ENCODE results near the gene ACTL8. TPM values are rescaled to one million over a fixed set of nuclear protein-coding genes. Genes with fewer than 3 reads are reported as not detected.

Gene ACTL8
- polyA plus RNA-seq, 1 experiment: not detected

- no peak for DNase-seq (ENCODE audit: low read depth, low spot score)
- Histone ChIP-seq H3K9me3 (ENCODE audit: control insufficient read depth, insufficient read depth, low read length) (no peaks in the 10 kb centered on the region; the same call in 1 of the 2 replicates), H3K27ac (ENCODE audit: low read depth, low read length) (no peak overlapping the region), H3K27me3 (ENCODE audit: control insufficient read depth, insufficient read depth, low read length) (no peaks in the 10 kb centered on the region), H3K4me3 (ENCODE audit: low read depth, low read length) (no peak overlapping the region)
- ChIA-PET CTCF (no interaction called here), POLR2A (interaction anchor here (1.0 kb wide), 1 partner anchor 9 kb away, joined by 3 read pairs; no protein-coding TSS in a partner anchor)
- TF ChIP-seq CTCF (IDR thresholded peaks at IDR 0.05; ENCODE audit: low read depth, low read length): no peak
These were observed 22.2 kb downstream of the ACTL8 start for GRCh38 chr1:17777330-17777729.

GRCh38 chr1:17777818-17778217, 22.7 kb downstream of the ACTL8 start:
- POLR2A ChIA-PET: interaction anchor here (0.7 to 1.0 kb wide), 2 partner anchors 9 to 431 kb away, joined by 3 read pairs; no protein-coding TSS in a partner anchor

GRCh38 chr1:17780916-17781315, 25.8 kb downstream of the ACTL8 start:
- no peak for TF ChIP-seq CTCF (IDR thresholded peaks at IDR 0.05; ENCODE audit: low read depth, low read length)
- ChIA-PET POLR2A (no interaction called here), CTCF (no interaction called here)
- no peak overlapping the region for H3K27ac ChIP-seq (ENCODE audit: low read depth, low read length)
- H3K9me3 ChIP-seq (ENCODE audit: control insufficient read depth, insufficient read depth, low read length): no peaks in the 10 kb centered on the region; the same call in 1 of the 2 replicates
- DNase-seq (ENCODE audit: low read depth, low spot score): no peak
- no peak overlapping the region for H3K4me3 ChIP-seq (ENCODE audit: low read depth, low read length)
- peaks cover 9% of the 10 kb centered on the region for H3K27me3 ChIP-seq (ENCODE audit: control insufficient read depth, insufficient read depth, low read length)

More at GRCh38 chr1:17777818-17778217, 22.7 kb downstream of the ACTL8 start:
- Histone ChIP-seq H3K27ac (ENCODE audit: low read depth, low read length) (no peak overlapping the region), H3K4me3 (ENCODE audit: low read depth, low read length) (no peak overlapping the region), H3K9me3 (ENCODE audit: control insufficient read depth, insufficient read depth, low read length) (no peaks in the 10 kb centered on the region; the same call in 1 of the 2 replicates), H3K27me3 (ENCODE audit: control insufficient read depth, insufficient read depth, low read length) (peaks cover 1% of the 10 kb centered on the region)
- CTCF ChIA-PET: no interaction called here
- no peak for DNase-seq (ENCODE audit: low read depth, low spot score)
- no peak for TF ChIP-seq CTCF (IDR thresholded peaks at IDR 0.05; ENCODE audit: low read depth, low read length)

- ChIA-PET CTCF (no interaction called here), POLR2A (no interaction called here)
- no peak for TF ChIP-seq CTCF (IDR thresholded peaks at IDR 0.05; ENCODE audit: low read depth, low read length)
- DNase-seq (ENCODE audit: low read depth, low spot score): no peak
- Histone ChIP-seq H3K27me3 (ENCODE audit: control insufficient read depth, insufficient read depth, low read length) (peaks cover 11% of the 10 kb centered on the region), H3K9me3 (ENCODE audit: control insufficient read depth, insufficient read depth, low read length) (no peaks in the 10 kb centered on the region; the same call in 1 of the 2 replicates), H3K27ac (ENCODE audit: low read depth, low read length) (no peak overlapping the region), H3K4me3 (ENCODE audit: low read depth, low read length) (no peak overlapping the region)
These were observed 34.8 kb downstream of the ACTL8 start for GRCh38 chr1:17789926-17790325.

GRCh38 chr1:17790383-17791054, 35.4 kb downstream of the ACTL8 start:
- Histone ChIP-seq H3K27me3 (ENCODE audit: control insufficient read depth, insufficient read depth, low read length) (peaks cover 11% of the 10 kb centered on the region), H3K27ac (ENCODE audit: low read depth, low read length) (no peak overlapping the region), H3K4me3 (ENCODE audit: low read depth, low read length) (no peak overlapping the region), H3K9me3 (ENCODE audit: control insufficient read depth, insufficient read depth, low read length) (no peaks in the 10 kb centered on the region; the same call in 1 of the 2 replicates)
- no peak for TF ChIP-seq CTCF (IDR thresholded peaks at IDR 0.05; ENCODE audit: low read depth, low read length)
- POLR2A ChIA-PET: no interaction called here
- no peak for DNase-seq (ENCODE audit: low read depth, low spot score)
- CTCF ChIA-PET: no interaction called here
